AG04450 (cell line): ENCODE results near the gene CDK13. TPM values are rescaled to one million over a fixed set of nuclear protein-coding genes. Genes with fewer than 3 reads are reported as not detected.

ENCODE experiments used
- CTCF ChIA-PET: fragments of 300-600, 350-600 bp; formaldehyde crosslinking; extraction: SDS; loops from one replicate; lab custom pipeline; 2022; ENCODE audit warnings: antibody characterized with exemption, inconsistent platforms; lab: Charles Lee
- POLR2A ChIA-PET: fragments of 350-600 bp; formaldehyde crosslinking; extraction: SDS; loops from one replicate; lab custom pipeline; 2021; ENCODE audit warnings: antibody characterized with exemption, inconsistent platforms; lab: Yijun Ruan, JAX
- DNase-seq: peaks from one replicate; pipeline ENCODE4 v3.0.0-alpha.2; 2011; ENCODE audit warnings: low read depth, low spot score
- H3K27ac ChIP-seq: one replicate; pipeline ENCODE4 v1.5.1; 2012; ENCODE audit warnings: low read depth, low read length, control low read depth
- H3K27me3 ChIP-seq: one replicate; pipeline ENCODE4 v1.6.0; 2012; ENCODE audit warnings: low read length; ENCODE audit not compliant: control insufficient read depth, insufficient read depth
- H3K4me3 ChIP-seq: 2 replicates; pipeline ENCODE4 v1.5.1; 2011; ENCODE audit warnings: mild to moderate bottlenecking, low read depth, low read length, control low read depth
- H3K9me3 ChIP-seq: 2 replicates; pipeline ENCODE4 v1.5.1; 2012; ENCODE audit warnings: low read length; ENCODE audit not compliant: control insufficient read depth, insufficient read depth
- CTCF ChIP-seq: IDR thresholded peaks from 2 replicates; pipeline ENCODE4 v1.5.1; 2011; ENCODE audit warnings: low read depth, low read length, control low read depth, inconsistent platforms
- polyA plus RNA-seq: library from polyadenylated mRNA; depleted of rRNA; stranded (reverse); fragments of >200 nt; gene quantifications from 2 replicates; pipeline ENCODE4 v1.2.3, GENCODE V29; 2011

The CDK13 gene
- polyA plus RNA-seq, 1 experiment = 44.2 TPM

GRCh38 chr7:40024048-40024447, 74.0 kb downstream of the CDK13 start:
- H3K9me3 ChIP-seq = no peaks in the 10 kb centered on the region
- no peak for TF ChIP-seq CTCF
- no peak overlapping the region for H3K27ac ChIP-seq
- DNase-seq = no peak
- H3K4me3 ChIP-seq = no peak overlapping the region
- ChIA-PET POLR2A (no interaction called here), CTCF (no interaction called here)
- H3K27me3 ChIP-seq = no peaks in the 10 kb centered on the region

- ChIA-PET CTCF (no interaction called here), POLR2A (no interaction called here)
- Histone ChIP-seq H3K27me3 (no peaks in the 10 kb centered on the region), H3K9me3 (no peaks in the 10 kb centered on the region), H3K27ac (no peak overlapping the region), H3K4me3 (no peak overlapping the region)
- no peak for DNase-seq
- no peak for TF ChIP-seq CTCF
These were observed 74.8 kb downstream of the CDK13 start for GRCh38 chr7:40024841-40025240.

GRCh38 chr7:40027545-40027944, 77.5 kb downstream of the CDK13 start:
- Histone ChIP-seq H3K27ac (no peak overlapping the region), H3K27me3 (no peaks in the 10 kb centered on the region), H3K9me3 (no peaks in the 10 kb centered on the region), H3K4me3 (no peak overlapping the region)
- no peak for DNase-seq
- ChIA-PET POLR2A (interaction anchor here (0.6 kb wide), 1 partner anchor 404 kb away, joined by 3 read pairs; the partner anchor contains the start of gene RALA), CTCF (interaction anchor here (0.6 to 2.4 kb wide), 8 partner anchors 9 to 131 kb away, joined by 3 to 8 read pairs (median 3); no protein-coding TSS in a partner anchor)
- no peak for TF ChIP-seq CTCF

GRCh38 chr7:40033826-40034225, 83.8 kb downstream of the CDK13 start:
- no peak for TF ChIP-seq CTCF
- H3K9me3 ChIP-seq = no peaks in the 10 kb centered on the region
- no peak overlapping the region for H3K27ac ChIP-seq
- ChIA-PET CTCF (interaction anchor here (1.6 kb wide), 1 partner anchor 19 kb away, joined by 6 read pairs; no protein-coding TSS in a partner anchor), POLR2A (no interaction called here)
- no peaks in the 10 kb centered on the region for H3K27me3 ChIP-seq
- no peak for DNase-seq
- H3K4me3 ChIP-seq = no peak overlapping the region

GRCh38 chr7:40041456-40041855, 91.4 kb downstream of the CDK13 start:
- no peak overlapping the region for H3K27ac ChIP-seq
- ChIA-PET POLR2A (no interaction called here), CTCF (interaction anchor here (0.9 to 4.6 kb wide), 3 partner anchors 11 to 462 kb away, joined by 3 to 25 read pairs (median 18); no protein-coding TSS in a partner anchor)
- H3K9me3 ChIP-seq = no peaks in the 10 kb centered on the region
- TF ChIP-seq CTCF = no peak
- no peak for DNase-seq
- no peak overlapping the region for H3K4me3 ChIP-seq
- H3K27me3 ChIP-seq = no peaks in the 10 kb centered on the region
